ENCODE data around the gene ANKZF1.

DNA sequence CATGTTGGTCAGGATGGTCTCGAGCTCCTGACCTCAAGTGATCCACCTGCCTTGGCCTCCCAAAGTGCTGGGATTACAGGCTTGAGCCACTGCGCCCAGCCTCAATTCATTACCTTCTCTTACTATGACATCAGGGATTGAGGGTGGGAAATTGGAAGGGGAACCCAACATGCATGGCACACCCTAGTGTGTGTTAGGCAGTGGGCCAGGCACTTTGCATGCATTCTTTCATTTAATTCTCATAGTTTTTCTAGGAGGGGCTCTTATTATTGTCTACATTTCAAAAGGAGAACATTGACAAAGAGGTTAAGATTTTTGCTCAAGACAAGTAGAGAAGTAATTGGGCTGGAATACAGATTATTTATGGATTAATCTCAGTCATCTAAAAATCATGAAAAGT, 38.7 kb downstream of the ANKZF1 start:
- TF ChIP-seq, protein P1, sequence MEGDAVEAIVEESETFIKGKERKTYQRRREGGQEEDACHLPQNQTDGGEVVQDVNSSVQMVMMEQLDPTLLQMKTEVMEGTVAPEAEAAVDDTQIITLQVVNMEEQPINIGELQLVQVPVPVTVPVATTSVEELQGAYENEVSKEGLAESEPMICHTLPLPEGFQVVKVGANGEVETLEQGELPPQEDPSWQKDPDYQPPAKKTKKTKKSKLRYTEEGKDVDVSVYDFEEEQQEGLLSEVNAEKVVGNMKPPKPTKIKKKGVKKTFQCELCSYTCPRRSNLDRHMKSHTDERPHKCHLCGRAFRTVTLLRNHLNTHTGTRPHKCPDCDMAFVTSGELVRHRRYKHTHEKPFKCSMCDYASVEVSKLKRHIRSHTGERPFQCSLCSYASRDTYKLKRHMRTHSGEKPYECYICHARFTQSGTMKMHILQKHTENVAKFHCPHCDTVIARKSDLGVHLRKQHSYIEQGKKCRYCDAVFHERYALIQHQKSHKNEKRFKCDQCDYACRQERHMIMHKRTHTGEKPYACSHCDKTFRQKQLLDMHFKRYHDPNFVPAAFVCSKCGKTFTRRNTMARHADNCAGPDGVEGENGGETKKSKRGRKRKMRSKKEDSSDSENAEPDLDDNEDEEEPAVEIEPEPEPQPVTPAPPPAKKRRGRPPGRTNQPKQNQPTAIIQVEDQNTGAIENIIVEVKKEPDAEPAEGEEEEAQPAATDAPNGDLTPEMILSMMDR (IDR thresholded peaks at IDR 0.05) = no peak
- TF ChIP-seq POLR2A (IDR thresholded peaks at IDR 0.05) = no peak
